GM21737 (cell line): Measurements from ENCODE around the gene RIPK1.

Source experiments
- ATAC-seq: cut with Tn5 transposase; IDR thresholded peaks from one replicate; pipeline ENCODE4 v1.9.1; 2021; ENCODE audit warnings: mild to moderate bottlenecking, moderate library complexity; ENCODE audit not compliant: unreplicated experiment

RIPK1 gene

GRCh38 chr6:3159805-3160781 is 91.8 kb downstream of the RIPK1 start:
- ATAC-seq = no peak

DNA sequence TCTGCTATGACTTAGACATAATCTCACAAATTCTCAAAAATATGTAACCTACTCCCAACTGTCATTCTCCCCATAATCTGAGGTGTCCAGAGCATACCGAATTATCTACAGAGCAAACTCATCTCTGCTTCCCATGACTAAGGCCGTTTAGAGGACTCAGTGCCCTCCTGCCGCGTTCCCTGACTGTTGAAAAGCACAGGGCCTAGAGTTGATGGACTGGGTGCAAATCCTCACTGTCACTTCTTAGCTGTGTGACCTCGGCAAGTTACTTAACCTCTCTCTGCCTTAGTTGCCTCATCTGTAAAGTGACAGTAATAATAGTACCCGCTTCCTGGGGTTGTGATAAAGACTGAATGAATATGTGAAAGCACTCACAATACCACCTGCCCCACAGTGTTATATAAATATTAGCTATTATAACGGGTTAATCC is 93.8 kb downstream of the RIPK1 start:
- ATAC-seq = no peak

DNA sequence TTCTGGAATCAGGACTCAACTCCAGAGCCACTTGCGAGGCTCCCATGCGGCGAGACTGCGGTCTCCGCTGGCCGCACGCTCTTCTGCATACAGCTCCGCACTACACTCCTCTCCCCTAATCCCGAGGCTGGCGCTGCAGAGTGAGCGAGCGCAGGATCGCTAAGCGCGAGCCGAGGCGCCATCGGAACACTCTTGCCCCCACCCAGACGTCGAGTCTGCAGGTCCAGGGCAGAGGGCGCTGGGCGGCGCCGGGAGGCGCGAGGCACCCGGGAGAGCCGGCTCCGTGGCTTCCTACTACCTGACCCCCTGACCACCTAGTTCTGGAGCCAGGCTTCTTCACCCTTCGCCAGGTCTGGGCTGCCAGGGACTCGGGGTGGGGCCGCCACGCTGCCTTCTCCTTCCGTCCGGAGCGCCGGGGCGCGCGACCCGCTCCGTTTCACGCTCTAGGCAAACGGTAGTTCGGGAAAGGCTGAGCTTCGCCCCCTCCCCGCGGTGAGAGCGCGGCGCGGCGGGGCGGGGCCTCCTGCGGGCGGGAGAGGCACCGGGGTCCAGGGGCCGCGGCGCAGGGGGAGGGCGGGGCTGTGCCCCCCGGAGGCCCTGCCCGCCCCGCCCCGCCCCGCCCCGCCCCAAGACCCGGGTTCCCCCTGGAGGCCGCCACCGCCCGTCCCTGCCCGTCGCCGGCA is 94.4 kb downstream of the RIPK1 start:
- peak; percentile 40 for ATAC-seq

- ATAC-seq = no peak
Observed at GRCh38 chr6:3163248-3163594, 94.9 kb downstream of the RIPK1 start.

DNA sequence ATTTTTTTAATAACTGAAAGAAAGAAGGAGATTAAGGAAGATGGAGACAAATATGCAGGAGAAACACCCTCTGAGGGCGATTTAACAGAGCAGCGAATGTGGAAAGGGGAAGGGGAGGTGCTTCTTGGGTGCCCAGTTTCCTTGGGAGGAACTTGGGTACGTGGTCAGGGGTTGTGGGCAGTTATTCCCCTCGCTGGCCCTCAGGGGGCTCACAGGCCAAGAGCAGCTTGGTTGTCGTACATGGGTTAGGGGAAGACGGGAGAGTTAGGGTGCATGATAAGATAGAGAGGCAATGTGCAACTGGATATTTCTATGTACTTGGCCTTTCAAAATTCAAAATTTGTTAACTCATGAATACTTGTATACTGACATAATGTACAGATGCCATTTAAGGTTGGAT is 96.1 kb downstream of the RIPK1 start:
- ATAC-seq = no peak
